Measurements from ENCODE around the gene ANKRD33. TPM values are rescaled to one million over a fixed set of nuclear protein-coding genes. Genes with fewer than 3 reads are reported as not detected.

ANKRD33 gene
- total RNA-seq, 1 experiment from 2014 or later: not detected

DNA sequence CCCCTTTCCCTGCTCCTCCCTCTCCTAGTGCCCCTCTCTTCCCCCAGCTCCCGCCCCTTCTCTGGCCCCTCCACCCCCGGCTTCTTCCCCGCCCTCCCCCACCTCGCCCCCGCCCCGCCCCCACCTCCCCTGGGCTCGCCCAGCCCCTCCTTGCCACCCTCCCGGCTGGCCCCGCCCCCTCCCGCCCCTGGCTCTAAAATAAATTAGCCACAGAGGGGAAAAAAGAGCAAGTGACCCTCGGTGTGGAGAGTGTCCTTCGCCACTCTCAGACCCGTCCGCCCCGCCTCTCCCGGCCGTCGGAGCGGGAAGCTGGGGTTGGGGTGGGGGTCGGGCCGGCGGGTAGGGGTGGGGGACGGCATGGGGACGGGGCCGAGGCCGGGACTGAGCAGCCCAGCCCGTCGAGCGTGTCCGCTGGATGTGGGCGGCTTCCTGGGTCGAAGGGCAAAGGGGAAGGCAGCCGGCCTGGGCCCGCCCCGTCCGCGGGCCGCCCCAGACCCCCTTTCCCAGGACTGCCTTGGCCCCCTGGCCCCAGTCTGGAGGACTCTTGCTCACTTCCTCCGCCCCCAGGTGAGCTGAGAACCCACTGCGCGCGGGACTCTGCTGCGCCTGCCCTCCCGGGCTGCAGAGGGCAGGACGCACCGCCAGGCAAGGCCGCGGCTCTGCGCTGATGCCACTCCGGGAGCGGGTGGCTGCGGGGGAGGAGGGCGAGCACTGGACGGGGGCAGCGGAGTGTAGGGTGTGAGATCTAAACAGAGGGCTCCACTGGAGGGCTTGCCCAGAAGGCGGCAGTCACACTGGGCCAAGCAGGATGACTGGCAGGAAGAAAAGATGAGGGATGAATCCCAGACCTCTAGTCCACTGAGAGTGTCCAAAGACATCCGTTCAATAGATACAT, 38.8 kb upstream of the ANKRD33 start:
- Mint-ChIP-seq H3K27me3 (ENCODE audit: insufficient read depth, unreplicated experiment) (peaks cover 63% of the 10 kb centered on the region), H3K4me3 (ENCODE audit: unreplicated experiment) (no peak overlapping the region), H3K9me3 (ENCODE audit: unreplicated experiment) (no peaks in the 10 kb centered on the region), H3K27ac (ENCODE audit: low read depth, unreplicated experiment) (no peak overlapping the region), H3K4me1 (ENCODE audit: insufficient read depth, unreplicated experiment) (no peaks in the 10 kb centered on the region), H3K36me3 (ENCODE audit: insufficient read depth, unreplicated experiment) (no peaks in the 10 kb centered on the region)
- ChIA-PET POLR2A (no interaction called here), CTCF (interaction anchor here (0.6 kb wide), 1 partner anchor 74 kb away, joined by 3 read pairs; no protein-coding TSS in a partner anchor)
- BruUV-seq (replicated peaks): no TSS peak
- intact Hi-C loops (cut with micrococcal nuclease): no loop called here
- TF ChIP-seq, protein P1, sequence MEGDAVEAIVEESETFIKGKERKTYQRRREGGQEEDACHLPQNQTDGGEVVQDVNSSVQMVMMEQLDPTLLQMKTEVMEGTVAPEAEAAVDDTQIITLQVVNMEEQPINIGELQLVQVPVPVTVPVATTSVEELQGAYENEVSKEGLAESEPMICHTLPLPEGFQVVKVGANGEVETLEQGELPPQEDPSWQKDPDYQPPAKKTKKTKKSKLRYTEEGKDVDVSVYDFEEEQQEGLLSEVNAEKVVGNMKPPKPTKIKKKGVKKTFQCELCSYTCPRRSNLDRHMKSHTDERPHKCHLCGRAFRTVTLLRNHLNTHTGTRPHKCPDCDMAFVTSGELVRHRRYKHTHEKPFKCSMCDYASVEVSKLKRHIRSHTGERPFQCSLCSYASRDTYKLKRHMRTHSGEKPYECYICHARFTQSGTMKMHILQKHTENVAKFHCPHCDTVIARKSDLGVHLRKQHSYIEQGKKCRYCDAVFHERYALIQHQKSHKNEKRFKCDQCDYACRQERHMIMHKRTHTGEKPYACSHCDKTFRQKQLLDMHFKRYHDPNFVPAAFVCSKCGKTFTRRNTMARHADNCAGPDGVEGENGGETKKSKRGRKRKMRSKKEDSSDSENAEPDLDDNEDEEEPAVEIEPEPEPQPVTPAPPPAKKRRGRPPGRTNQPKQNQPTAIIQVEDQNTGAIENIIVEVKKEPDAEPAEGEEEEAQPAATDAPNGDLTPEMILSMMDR (IDR thresholded peaks at IDR 0.05; ENCODE audit: unreplicated experiment): no peak
- no peak for DNase-seq (ENCODE audit: unreplicated experiment)

DNA sequence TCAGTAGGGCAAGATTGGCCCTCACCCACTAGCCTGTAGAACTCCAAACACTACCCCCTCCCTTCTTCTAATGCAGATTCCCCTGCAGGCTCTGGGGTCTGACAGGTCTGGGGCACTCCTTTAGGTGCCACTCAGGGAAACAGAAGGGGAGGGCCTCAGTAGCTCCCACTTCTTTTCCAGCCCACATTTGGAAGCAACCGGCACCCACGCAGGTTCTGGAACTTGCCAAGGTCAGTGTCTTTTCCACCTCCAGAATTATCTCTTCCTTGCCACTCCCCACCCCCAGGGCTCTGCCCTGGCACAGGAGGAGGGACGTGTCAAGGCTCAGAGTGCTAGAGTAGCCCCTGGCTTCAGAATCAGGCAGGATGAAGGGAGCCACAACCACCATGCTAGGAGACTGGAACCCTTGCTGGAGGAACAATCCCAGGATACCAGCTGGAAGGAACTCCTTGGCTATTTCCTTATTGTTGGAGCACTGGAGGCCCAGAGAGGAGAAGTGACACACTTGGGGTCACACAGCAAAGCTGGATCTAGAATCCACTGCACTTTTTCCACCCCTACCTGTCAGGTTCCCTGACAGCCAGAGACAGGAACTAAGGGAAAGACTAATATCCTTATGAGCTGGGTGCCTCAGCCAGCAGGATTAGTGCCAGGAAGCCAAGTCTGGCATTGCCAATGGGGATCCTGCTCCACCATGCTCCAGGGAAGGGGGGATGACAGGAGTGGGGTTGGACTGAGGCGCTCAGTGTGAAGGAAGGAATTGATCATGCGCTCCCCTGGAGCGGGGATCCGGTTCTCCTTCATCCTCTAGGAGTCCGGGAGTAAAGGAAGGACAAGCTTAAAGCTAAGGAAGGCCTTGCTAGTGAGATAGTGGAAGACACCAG, 37.6 kb upstream of the ANKRD33 start:
- CTCF ChIA-PET: interaction anchor here (0.8 to 2.4 kb wide), 2 partner anchors 25 to 73 kb away, joined by 3 to 7 read pairs; no protein-coding TSS in a partner anchor
- Mint-ChIP-seq H3K4me1 (ENCODE audit: insufficient read depth, unreplicated experiment) (no peaks in the 10 kb centered on the region), H3K27me3 (ENCODE audit: insufficient read depth, unreplicated experiment) (peaks cover 53% of the 10 kb centered on the region), H3K27ac (ENCODE audit: low read depth, unreplicated experiment) (no peak overlapping the region), H3K4me3 (ENCODE audit: unreplicated experiment) (no peak overlapping the region), H3K36me3 (ENCODE audit: insufficient read depth, unreplicated experiment) (no peaks in the 10 kb centered on the region), H3K9me3 (ENCODE audit: unreplicated experiment) (no peaks in the 10 kb centered on the region)
- POLR2A ChIA-PET: no interaction called here
- BruUV-seq (replicated peaks): no TSS peak
- intact Hi-C loops (cut with micrococcal nuclease): no loop called here
- no peak for DNase-seq (ENCODE audit: unreplicated experiment)
- TF ChIP-seq, protein P1 (IDR thresholded peaks at IDR 0.05; ENCODE audit: unreplicated experiment): no peak

DNA sequence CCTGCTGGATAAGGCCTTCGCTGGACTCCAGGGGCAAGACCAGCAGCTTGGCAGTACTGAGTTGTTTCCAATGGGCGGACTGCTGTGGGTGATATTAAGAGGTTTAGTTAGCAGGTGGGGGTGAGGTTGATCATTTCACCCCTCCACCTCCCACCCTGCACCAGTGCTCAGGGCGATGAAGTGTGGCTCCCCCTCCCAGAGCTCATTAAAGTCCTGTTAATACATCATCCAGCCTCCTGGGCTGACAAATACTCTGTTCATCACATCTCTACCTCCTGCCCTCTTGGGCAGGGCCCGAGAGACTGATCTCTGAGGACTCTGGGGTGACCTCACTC, 37.0 kb upstream of the ANKRD33 start:
- no peaks in the 10 kb centered on the region for H3K36me3 Mint-ChIP-seq (ENCODE audit: insufficient read depth, unreplicated experiment)
- POLR2A ChIA-PET: no interaction called here
- CTCF ChIA-PET: interaction anchor here (0.8 to 2.4 kb wide), 2 partner anchors 24 to 72 kb away, joined by 3 to 7 read pairs; no protein-coding TSS in a partner anchor
- intact Hi-C loops (cut with micrococcal nuclease): no loop called here
- no peaks in the 10 kb centered on the region for H3K4me1 Mint-ChIP-seq (ENCODE audit: insufficient read depth, unreplicated experiment)
- no TSS peak for BruUV-seq (replicated peaks)
- no peak for DNase-seq (ENCODE audit: unreplicated experiment)
- H3K27ac Mint-ChIP-seq (ENCODE audit: low read depth, unreplicated experiment): no peak overlapping the region
- no peak overlapping the region for H3K4me3 Mint-ChIP-seq (ENCODE audit: unreplicated experiment)
- TF ChIP-seq, protein P1 (IDR thresholded peaks at IDR 0.05; ENCODE audit: unreplicated experiment): no peak
- H3K9me3 Mint-ChIP-seq (ENCODE audit: unreplicated experiment): no peaks in the 10 kb centered on the region
- peaks cover 53% of the 10 kb centered on the region for H3K27me3 Mint-ChIP-seq (ENCODE audit: insufficient read depth, unreplicated experiment)
